NB4 (cell line): ENCODE measurements around the gene DTX3L.

Experiments used
- MAX ChIP-seq: IDR thresholded peaks from 2 replicates; pipeline ENCODE4 v1.6.1; 2011; ENCODE audit warnings: low read depth, low read length
- POLR2A ChIP-seq: IDR thresholded peaks from 2 replicates; pipeline ENCODE4 v1.6.1; 2011; ENCODE audit warnings: mild to moderate bottlenecking; ENCODE audit not compliant: insufficient read length; ENCODE audit errors: extremely low read depth
- TF ChIP-seq, protein P1 (sequence below): IDR thresholded peaks from one replicate; pipeline ENCODE4 v1.5.1; 2012; ENCODE audit warnings: low read depth, low read length

GRCh38 chr3:122589297-122589696 lies 25.2 kb downstream of the DTX3L start:
- TF ChIP-seq, protein P1, sequence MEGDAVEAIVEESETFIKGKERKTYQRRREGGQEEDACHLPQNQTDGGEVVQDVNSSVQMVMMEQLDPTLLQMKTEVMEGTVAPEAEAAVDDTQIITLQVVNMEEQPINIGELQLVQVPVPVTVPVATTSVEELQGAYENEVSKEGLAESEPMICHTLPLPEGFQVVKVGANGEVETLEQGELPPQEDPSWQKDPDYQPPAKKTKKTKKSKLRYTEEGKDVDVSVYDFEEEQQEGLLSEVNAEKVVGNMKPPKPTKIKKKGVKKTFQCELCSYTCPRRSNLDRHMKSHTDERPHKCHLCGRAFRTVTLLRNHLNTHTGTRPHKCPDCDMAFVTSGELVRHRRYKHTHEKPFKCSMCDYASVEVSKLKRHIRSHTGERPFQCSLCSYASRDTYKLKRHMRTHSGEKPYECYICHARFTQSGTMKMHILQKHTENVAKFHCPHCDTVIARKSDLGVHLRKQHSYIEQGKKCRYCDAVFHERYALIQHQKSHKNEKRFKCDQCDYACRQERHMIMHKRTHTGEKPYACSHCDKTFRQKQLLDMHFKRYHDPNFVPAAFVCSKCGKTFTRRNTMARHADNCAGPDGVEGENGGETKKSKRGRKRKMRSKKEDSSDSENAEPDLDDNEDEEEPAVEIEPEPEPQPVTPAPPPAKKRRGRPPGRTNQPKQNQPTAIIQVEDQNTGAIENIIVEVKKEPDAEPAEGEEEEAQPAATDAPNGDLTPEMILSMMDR, result no peak
- TF ChIP-seq MAX, result no peak
- no peak for TF ChIP-seq POLR2A
